Thyroid gland (tissue), 4 donors: ENCODE data around the gene SHISA8. TPM values are rescaled to one million over a fixed set of nuclear protein-coding genes. Genes with fewer than 3 reads are reported as not detected.

Source experiments
- DNase-seq, 2 donors: peaks; one replicate each; pipeline ENCODE4 v3.0.0-alpha.2; 2019
- H3K27ac ChIP-seq, 3 donors: fragments of 200-600 bp; sonication (generic); 1 replicate in 2 of 3; 2 replicates in 1 of 3; pipeline ENCODE4 v1.5.1; 2016 to 2019; ENCODE audit warnings: mild to moderate bottlenecking in 1 of 3, moderate library complexity in 1 of 3
- H3K27me3 ChIP-seq: fragments of 200-600 bp; sonication (generic); one replicate; pipeline ENCODE4 v1.5.1; 2019
- H3K36me3 ChIP-seq, 2 donors: fragments of 200-600 bp; sonication (generic); one replicate each; pipeline ENCODE4 v1.5.1; 2016 to 2019
- H3K4me1 ChIP-seq, 2 donors: fragments of 200-600 bp; sonication (generic); one replicate each; pipeline ENCODE4 v1.5.1; 2017 to 2019
- H3K4me3 ChIP-seq, 3 donors: fragments of 200-600 bp; sonication (generic); replicated peaks in 1 of 3; 1 replicate in 2 of 3; 2 replicates in 1 of 3; pipeline ENCODE4 v1.5.1; 2016; ENCODE audit warnings: mild to moderate bottlenecking in 1 of 3
- H3K9me3 ChIP-seq: fragments of 200-600 bp; sonication (generic); one replicate; pipeline ENCODE4 v1.5.1; 2017
- POLR2A ChIP-seq, 2 donors: fragments of 450-650 bp; IDR thresholded peaks; one replicate each; pipeline ENCODE4 v1.6.1; 2017; ENCODE audit warnings: antibody characterized with exemption in 2 of 2, mild to moderate bottlenecking in 2 of 2, moderate library complexity in 1 of 2
- WGBS, 2 donors: methylation state at CpG; one replicate each; pipeline ENCODE4 v1.1.5; 2017; 5-methylcytosine and 5-hydroxymethylcytosine counted together
- intact Hi-C: fragments of 100-400 bp; cut with DNase I; formaldehyde crosslinking; loops from one replicate; pipeline ENCODE4 v1.15.1; 2023
- total RNA-seq, 4 donors: library from RNA; depleted of rRNA; stranded (reverse); fragments of >200 nt; gene quantifications; one replicate each; pipeline ENCODE4 v1.2.3, GENCODE V29; 2016
- TF ChIP-seq, protein P1 (sequence below), 6 experiments: fragments of 200-600 bp in 3 of 6; fragments of 450-650 bp in 3 of 6; sonication (generic) in 3 of 6; IDR thresholded peaks; one replicate each; pipeline ENCODE4 v1.5.1; 2016 to 2019; ENCODE audit warnings: antibody characterized with exemption in 6 of 6, mild to moderate bottlenecking in 2 of 6, inconsistent platforms in 1 of 6, moderate library complexity in 1 of 6

Gene SHISA8
- total RNA-seq, 4 donors from 2014 or later = not detected

- Histone ChIP-seq H3K9me3 (no peaks in the 10 kb centered on the region), H3K4me3 (no peak overlapping the region), H3K27ac (no peak overlapping the region), H3K36me3 (no peaks in the 10 kb centered on the region), H3K27me3 (peaks cover 6% of the 10 kb centered on the region), H3K4me1 (peaks cover 0 to 10% of the 10 kb centered on the region in 2 donors)
- no peak for DNase-seq
- WGBS, 2 donors = 85 to 89% methylated on average over 6 of the region's 6 CpGs
- intact Hi-C loops = no loop called here
- TF ChIP-seq POLR2A (IDR thresholded peaks at IDR 0.05) = no peak
- TF ChIP-seq, protein P1, sequence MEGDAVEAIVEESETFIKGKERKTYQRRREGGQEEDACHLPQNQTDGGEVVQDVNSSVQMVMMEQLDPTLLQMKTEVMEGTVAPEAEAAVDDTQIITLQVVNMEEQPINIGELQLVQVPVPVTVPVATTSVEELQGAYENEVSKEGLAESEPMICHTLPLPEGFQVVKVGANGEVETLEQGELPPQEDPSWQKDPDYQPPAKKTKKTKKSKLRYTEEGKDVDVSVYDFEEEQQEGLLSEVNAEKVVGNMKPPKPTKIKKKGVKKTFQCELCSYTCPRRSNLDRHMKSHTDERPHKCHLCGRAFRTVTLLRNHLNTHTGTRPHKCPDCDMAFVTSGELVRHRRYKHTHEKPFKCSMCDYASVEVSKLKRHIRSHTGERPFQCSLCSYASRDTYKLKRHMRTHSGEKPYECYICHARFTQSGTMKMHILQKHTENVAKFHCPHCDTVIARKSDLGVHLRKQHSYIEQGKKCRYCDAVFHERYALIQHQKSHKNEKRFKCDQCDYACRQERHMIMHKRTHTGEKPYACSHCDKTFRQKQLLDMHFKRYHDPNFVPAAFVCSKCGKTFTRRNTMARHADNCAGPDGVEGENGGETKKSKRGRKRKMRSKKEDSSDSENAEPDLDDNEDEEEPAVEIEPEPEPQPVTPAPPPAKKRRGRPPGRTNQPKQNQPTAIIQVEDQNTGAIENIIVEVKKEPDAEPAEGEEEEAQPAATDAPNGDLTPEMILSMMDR (IDR thresholded peaks at IDR 0.05) = no peak
Measured at GRCh38 chr22:41927813-41928212, 12.9 kb upstream of the SHISA8 start.

DNA sequence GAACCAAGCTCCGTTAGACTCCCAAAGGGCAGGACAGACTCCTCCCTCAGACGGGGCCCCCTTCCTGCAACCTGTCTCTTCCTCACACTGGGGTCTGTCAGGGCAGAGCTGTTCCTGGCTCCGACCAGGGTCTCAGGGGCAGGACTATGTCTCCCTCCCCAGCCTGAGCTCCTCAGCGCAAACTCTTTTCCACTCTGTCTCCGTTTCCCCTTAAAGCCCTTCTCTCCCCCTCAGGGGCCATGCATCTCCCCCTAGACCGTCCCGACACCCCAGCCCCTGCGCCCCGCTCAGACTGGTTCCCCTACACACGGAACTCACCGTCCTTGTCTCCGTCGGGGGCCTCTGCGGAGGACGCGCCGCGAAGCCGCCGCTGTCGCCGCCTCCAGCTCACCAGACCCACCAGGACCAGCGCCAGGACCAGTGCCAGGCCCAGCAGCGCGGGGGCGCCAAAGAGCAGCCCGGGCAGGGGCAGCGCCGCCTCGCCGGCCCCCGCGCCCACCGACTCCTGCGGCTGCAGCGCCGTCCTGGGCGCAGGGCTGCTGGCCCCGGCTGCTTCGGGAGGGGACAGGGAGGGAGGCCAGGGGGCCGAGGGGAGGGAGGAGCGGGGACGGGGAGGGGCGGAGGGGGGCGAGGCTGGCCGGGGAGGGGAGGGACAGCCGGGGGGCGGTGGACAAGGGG, 11.0 kb upstream of the SHISA8 start:
- TF ChIP-seq, protein P1 (IDR thresholded peaks at IDR 0.05) = peak in 4 of 6 experiments; percentile 12 to 60 (median 48)
- no peak for TF ChIP-seq POLR2A (IDR thresholded peaks at IDR 0.05)
- WGBS, 2 donors = 18 to 22% methylated on average over 14 to 15 of the region's 48 CpGs
- H3K9me3 ChIP-seq = no peaks in the 10 kb centered on the region
- H3K36me3 ChIP-seq = no peaks in the 10 kb centered on the region
- H3K4me3 ChIP-seq = peak overlapping the region in 1 of 3 donors; percentile 32
- DNase-seq = peak; percentile 37 to 39
- peaks cover 6% of the 10 kb centered on the region for H3K27me3 ChIP-seq
- H3K4me1 ChIP-seq = peaks cover 0 to 10% of the 10 kb centered on the region in 2 donors
- H3K27ac ChIP-seq = no peak overlapping the region
- intact Hi-C loops = no loop called here

- H3K27me3 ChIP-seq = peaks cover 6% of the 10 kb centered on the region
Measured at GRCh38 chr22:41923595-41924276, 8.9 kb upstream of the SHISA8 start.

GRCh38 chr22:41922940-41923594, 8.2 kb upstream of the SHISA8 start:
- DNase-seq = no peak
- TF ChIP-seq, protein P1 (IDR thresholded peaks at IDR 0.05) = no peak
- no peak for TF ChIP-seq POLR2A (IDR thresholded peaks at IDR 0.05)
- intact Hi-C loops = no loop called here
- Histone ChIP-seq H3K27me3 (peaks cover 6% of the 10 kb centered on the region), H3K4me1 (peaks cover 5 to 25% of the 10 kb centered on the region in 2 donors), H3K4me3 (no peak overlapping the region), H3K9me3 (no peaks in the 10 kb centered on the region), H3K36me3 (no peaks in the 10 kb centered on the region), H3K27ac (no peak overlapping the region)
- 88 to 91% methylated on average over 4 of the region's 4 CpGs for WGBS, 2 donors

More at GRCh38 chr22:41923595-41924276, 8.9 kb upstream of the SHISA8 start:
- peaks cover 5 to 22% of the 10 kb centered on the region in 2 donors for H3K4me1 ChIP-seq
- 91 to 92% methylated on average over 13 to 14 of the region's 14 CpGs for WGBS, 2 donors
- H3K9me3 ChIP-seq = no peaks in the 10 kb centered on the region
- no peaks in the 10 kb centered on the region for H3K36me3 ChIP-seq
- H3K27ac ChIP-seq = no peak overlapping the region
- TF ChIP-seq, protein P1 (IDR thresholded peaks at IDR 0.05) = no peak
- no peak for DNase-seq
- no peak overlapping the region for H3K4me3 ChIP-seq
- intact Hi-C loops = no loop called here
